K562 (cell line): ENCODE results near the gene PBX1.

Experiments
- CBFB ChIP-seq: sonication (generic); formaldehyde crosslinking; IDR thresholded peaks from 2 replicates; pipeline ENCODE4 v1.4.0; 2020; ENCODE audit warnings: mild to moderate bottlenecking, missing genetic modification reagents
- CREB3L1 ChIP-seq: fragments of 450-650 bp; IDR thresholded peaks from 2 replicates; pipeline ENCODE4 v1.6.1; 2014; ENCODE audit warnings: low read depth, mild to moderate bottlenecking, moderate library complexity, borderline replicate concordance
- CREB5 ChIP-seq: fragments of 250-450 bp; sonication (Bioruptor Pico); IDR thresholded peaks from 2 replicates; pipeline ENCODE4 v1.5.0; 2020; ENCODE audit warnings: mild to moderate bottlenecking
- CTCF ChIP-seq, 3 experiments: IDR thresholded peaks in 2 of 3; conservative IDR thresholded peaks in 1 of 3; 2 replicates each; pipeline ENCODE4 v1.5.1; 2011 to 2012; ENCODE audit warnings: low read length in 3 of 3, mild to moderate bottlenecking in 3 of 3, control low read depth in 2 of 3, improper control_type of control experiment in 1 of 3, inconsistent platforms in 1 of 3, low read depth in 1 of 3, mixed read lengths in 1 of 3, moderate library complexity in 1 of 3; ENCODE audit not compliant: insufficient read depth in 2 of 3
- EZH2 ChIP-seq: IDR thresholded peaks from 2 replicates; pipeline ENCODE4 v1.6.1; 2012; ENCODE audit warnings: low read depth, mild to moderate bottlenecking, inconsistent platforms, low read length, borderline replicate concordance
- GABPA ChIP-seq: fragments of 200-800 bp; sonication (Bioruptor generic); conservative IDR thresholded peaks from 2 replicates; pipeline ENCODE4 v1.6.1; 2016; ENCODE audit warnings: low read depth, missing genetic modification characterization, missing compliant biosample characterization
- ID3 ChIP-seq, 2 experiments: fragments of 250-450 bp in 1 of 2; fragments of 450-650 bp in 1 of 2; sonication (Bioruptor Pico) in 1 of 2; IDR thresholded peaks; 2 replicates each; pipeline versions ENCODE4 v1.6.1 to v1.8.0; 2016 to 2021; ENCODE audit warnings: mild to moderate bottlenecking in 2 of 2, moderate library complexity in 2 of 2, missing compliant biosample characterization in 1 of 2, missing genetic modification characterization in 1 of 2
- KLF13 ChIP-seq: fragments of 450-650 bp; IDR thresholded peaks from 2 replicates; pipeline ENCODE4 v1.6.1; 2016; ENCODE audit warnings: missing genetic modification characterization, low read depth, mild to moderate bottlenecking, missing compliant biosample characterization, moderate library complexity, borderline replicate concordance
- REST ChIP-seq, 2 experiments: fragments of 450-650 bp; formaldehyde crosslinking in 1 of 2; IDR thresholded peaks; 2 replicates each; pipeline versions ENCODE4 v1.4.0 to v1.6.1; 2014 to 2020; ENCODE audit warnings: mild to moderate bottlenecking in 2 of 2, borderline replicate concordance in 1 of 2, low read depth in 1 of 2
- RFX5 ChIP-seq: IDR thresholded peaks from 2 replicates; pipeline ENCODE4 v1.6.1; 2011; ENCODE audit warnings: low read depth, mild to moderate bottlenecking, improper control_type of control experiment, low read length
- ZHX1 ChIP-seq: fragments of 150-350 bp; conservative IDR thresholded peaks from 2 replicates; pipeline ENCODE4 v1.6.1; 2014; ENCODE audit warnings: low read length
- ZNF274 ChIP-seq: IDR thresholded peaks from 2 replicates; pipeline ENCODE4 v1.6.1; 2011; ENCODE audit warnings: low read depth, mild to moderate bottlenecking, low read length, moderate library complexity, borderline replicate concordance

GRCh38 chr1:164560556-164560955 is 1.6 kb downstream of the PBX1 start:
- TF ChIP-seq ZNF274, result no peak
- TF ChIP-seq RFX5, result no peak
- no peak for TF ChIP-seq REST (IDR thresholded peaks at IDR 0.05; ENCODE audit: borderline replicate concordance)
- no peak for TF ChIP-seq REST (CRISPR knock-in tag; IDR thresholded peaks at IDR 0.05; ENCODE audit: low read depth)
- TF ChIP-seq ID3 (CRISPR knock-in tag; IDR thresholded peaks at IDR 0.05), result no peak
- no peak for TF ChIP-seq ID3 (tag; IDR thresholded peaks at IDR 0.05)
- TF ChIP-seq ZHX1, result no peak
- TF ChIP-seq EZH2, result no peak
- TF ChIP-seq KLF13 (tag), result no peak
- no peak for TF ChIP-seq CREB3L1
- TF ChIP-seq CTCF (IDR thresholded peaks at IDR 0.05 in 2 of 3, conservative IDR thresholded peaks at IDR 0.05 in 1 of 3; ENCODE audit: insufficient read depth in 2 of 3, low read depth in 1 of 3, low read length in 3 of 3), result no peak
- TF ChIP-seq CBFB (CRISPR knock-in tag), result no peak
- no peak for TF ChIP-seq GABPA (tag)
- no peak for TF ChIP-seq CREB5
